Smooth muscle cell (in vitro differentiated cells): ENCODE data around the gene GLIS1. TPM values are rescaled to one million over a fixed set of nuclear protein-coding genes. Genes with fewer than 3 reads are reported as not detected.

ENCODE experiments used
- DNase-seq: peaks from one replicate; lab custom pipeline; 2025; ENCODE audit not compliant: unreplicated experiment; lab: John Stamatoyannopoulos, UW
- H2AFZ ChIP-seq: fragments of 200-600 bp; sonication (generic); 2 replicates; pipeline ENCODE4 v1.6.0; 2016; ENCODE audit warnings: antibody characterized with exemption, low read depth, mild to moderate bottlenecking
- H3F3A ChIP-seq: fragments of 200-600 bp; sonication (generic); 2 replicates; pipeline ENCODE4 v1.6.0; 2017; ENCODE audit warnings: antibody characterized with exemption, low read depth
- H3K27ac ChIP-seq: fragments of 200-600 bp; sonication (generic); 2 replicates; pipeline ENCODE4 v1.5.1; 2016; ENCODE audit warnings: low read depth, mild to moderate bottlenecking
- H3K27me3 ChIP-seq: fragments of 200-600 bp; sonication (generic); 2 replicates; pipeline ENCODE4 v1.6.1; 2016; ENCODE audit warnings: low read depth, mild to moderate bottlenecking
- H3K36me3 ChIP-seq: fragments of 200-600 bp; sonication (generic); 2 replicates; pipeline ENCODE4 v1.5.1; 2016; ENCODE audit warnings: low read depth
- H3K4me1 ChIP-seq: fragments of 200-600 bp; sonication (generic); 2 replicates; pipeline ENCODE4 v1.5.1; 2016; ENCODE audit warnings: low read depth
- H3K4me2 ChIP-seq: fragments of 200-600 bp; sonication (generic); 2 replicates; pipeline ENCODE4 v1.6.0; 2016; ENCODE audit warnings: mild to moderate bottlenecking
- H3K4me3 ChIP-seq: fragments of 200-600 bp; sonication (generic); 2 replicates; pipeline ENCODE4 v1.5.1; 2016; ENCODE audit warnings: mild to moderate bottlenecking
- H3K79me2 ChIP-seq: fragments of 200-600 bp; sonication (generic); 2 replicates; pipeline ENCODE4 v1.6.0; 2016; ENCODE audit warnings: low read depth, mild to moderate bottlenecking
- H3K9ac ChIP-seq: fragments of 200-600 bp; sonication (generic); 2 replicates; pipeline ENCODE4 v1.6.0; 2016; ENCODE audit warnings: low read depth
- H3K9me3 ChIP-seq: fragments of 200-600 bp; sonication (generic); replicated peaks from 2 replicates; pipeline ENCODE4 v1.5.1; 2016; ENCODE audit warnings: low read depth
- H4K20me1 ChIP-seq: fragments of 200-600 bp; sonication (generic); 2 replicates; pipeline ENCODE4 v1.6.0; 2016; ENCODE audit warnings: low read depth
- CTCF ChIP-seq: fragments of 200-600 bp; sonication (generic); IDR thresholded peaks from 2 replicates; pipeline ENCODE4 v1.5.1; 2017; ENCODE audit warnings: borderline replicate concordance, mild to moderate bottlenecking, antibody characterized with exemption; ENCODE audit not compliant: insufficient read depth, poor library complexity, severe bottlenecking
- WGBS: methylation state at CpG from one replicate; pipeline ENCODE4 v1.1.7; 2016; ENCODE audit warnings: low lambda C conversion rate; 5-methylcytosine and 5-hydroxymethylcytosine counted together
- polyA plus RNA-seq: library from polyadenylated mRNA; unstranded; fragments of >200 nt; fragmentation: Nextera tagmentation; extraction: Ambion mirVana; gene quantifications from 2 replicates; pipeline ENCODE4 v1.2.1, GENCODE V29; 2016
- total RNA-seq: library from RNA; depleted of rRNA; stranded (reverse); fragments of >200 nt; gene quantifications from 2 replicates; pipeline ENCODE4 v1.2.3, GENCODE V29; 2014

GLIS1 gene
- total and polyA plus RNA-seq, 2 experiments from 2014 or later = 0.36 to 4.9 TPM

GRCh38 chr1:53603431-53603830 lies 135.5 kb downstream of the GLIS1 start:
- 92% methylated on average over 6 of the region's 6 CpGs for WGBS
- TF ChIP-seq CTCF = no peak
- no peaks in the 10 kb centered on the region for H3K27me3 ChIP-seq
- no peaks in the 10 kb centered on the region for H3K9me3 ChIP-seq
- H3K4me2 ChIP-seq = no peak overlapping the region
- H2AFZ ChIP-seq = no peak overlapping the region
- no peaks in the 10 kb centered on the region for H3F3A ChIP-seq
- H3K79me2 ChIP-seq = no peaks in the 10 kb centered on the region
- H4K20me1 ChIP-seq = no peaks in the 10 kb centered on the region
- H3K4me3 ChIP-seq = no peak overlapping the region
- no peak overlapping the region for H3K27ac ChIP-seq
- H3K4me1 ChIP-seq = no peaks in the 10 kb centered on the region
- no peak overlapping the region for H3K9ac ChIP-seq
- no peaks in the 10 kb centered on the region for H3K36me3 ChIP-seq
- DNase-seq = no peak

GRCh38 chr1:53601867-53602775 lies 136.8 kb downstream of the GLIS1 start:
- 89% methylated on average over 21 of the region's 21 CpGs for WGBS
- DNase-seq = no peak

GRCh38 chr1:53601031-53601745 lies 137.8 kb downstream of the GLIS1 start:
- WGBS = 90% methylated on average over 11 of the region's 11 CpGs
- no peaks in the 10 kb centered on the region for H4K20me1 ChIP-seq
- no peaks in the 10 kb centered on the region for H3K9me3 ChIP-seq
- H3K27ac ChIP-seq = no peak overlapping the region
- DNase-seq = no peak
- TF ChIP-seq CTCF = no peak
- H3K27me3 ChIP-seq = no peaks in the 10 kb centered on the region
- H3K4me2 ChIP-seq = no peak overlapping the region
- no peak overlapping the region for H3K9ac ChIP-seq
- H3F3A ChIP-seq = no peaks in the 10 kb centered on the region
- H2AFZ ChIP-seq = no peak overlapping the region
- H3K36me3 ChIP-seq = no peaks in the 10 kb centered on the region
- no peaks in the 10 kb centered on the region for H3K4me1 ChIP-seq
- H3K79me2 ChIP-seq = no peaks in the 10 kb centered on the region
- H3K4me3 ChIP-seq = no peak overlapping the region

More at GRCh38 chr1:53601867-53602775, 136.8 kb downstream of the GLIS1 start:
- Histone ChIP-seq H3K4me2 (no peak overlapping the region), H3K36me3 (no peaks in the 10 kb centered on the region), H3F3A (no peaks in the 10 kb centered on the region), H3K9me3 (no peaks in the 10 kb centered on the region), H3K9ac (no peak overlapping the region), H3K27me3 (no peaks in the 10 kb centered on the region), H3K4me3 (no peak overlapping the region), H3K79me2 (no peaks in the 10 kb centered on the region), H4K20me1 (no peaks in the 10 kb centered on the region), H3K27ac (no peak overlapping the region), H2AFZ (no peak overlapping the region), H3K4me1 (no peaks in the 10 kb centered on the region)
- no peak for TF ChIP-seq CTCF
